ENCODE data around the gene FBXO36. TPM values are rescaled to one million over a fixed set of nuclear protein-coding genes. Genes with fewer than 3 reads are reported as not detected.

The FBXO36 gene
- total and polyA plus RNA-seq, 2 of the 13 experiments (the other 11 are each of a cell fraction or from before 2014, with no cell fraction given), result 2.8 TPM

GRCh38 chr2:229921101-229921891, 1.0 kb upstream of the FBXO36 start (continued):
- TF ChIP-seq, protein P1, sequence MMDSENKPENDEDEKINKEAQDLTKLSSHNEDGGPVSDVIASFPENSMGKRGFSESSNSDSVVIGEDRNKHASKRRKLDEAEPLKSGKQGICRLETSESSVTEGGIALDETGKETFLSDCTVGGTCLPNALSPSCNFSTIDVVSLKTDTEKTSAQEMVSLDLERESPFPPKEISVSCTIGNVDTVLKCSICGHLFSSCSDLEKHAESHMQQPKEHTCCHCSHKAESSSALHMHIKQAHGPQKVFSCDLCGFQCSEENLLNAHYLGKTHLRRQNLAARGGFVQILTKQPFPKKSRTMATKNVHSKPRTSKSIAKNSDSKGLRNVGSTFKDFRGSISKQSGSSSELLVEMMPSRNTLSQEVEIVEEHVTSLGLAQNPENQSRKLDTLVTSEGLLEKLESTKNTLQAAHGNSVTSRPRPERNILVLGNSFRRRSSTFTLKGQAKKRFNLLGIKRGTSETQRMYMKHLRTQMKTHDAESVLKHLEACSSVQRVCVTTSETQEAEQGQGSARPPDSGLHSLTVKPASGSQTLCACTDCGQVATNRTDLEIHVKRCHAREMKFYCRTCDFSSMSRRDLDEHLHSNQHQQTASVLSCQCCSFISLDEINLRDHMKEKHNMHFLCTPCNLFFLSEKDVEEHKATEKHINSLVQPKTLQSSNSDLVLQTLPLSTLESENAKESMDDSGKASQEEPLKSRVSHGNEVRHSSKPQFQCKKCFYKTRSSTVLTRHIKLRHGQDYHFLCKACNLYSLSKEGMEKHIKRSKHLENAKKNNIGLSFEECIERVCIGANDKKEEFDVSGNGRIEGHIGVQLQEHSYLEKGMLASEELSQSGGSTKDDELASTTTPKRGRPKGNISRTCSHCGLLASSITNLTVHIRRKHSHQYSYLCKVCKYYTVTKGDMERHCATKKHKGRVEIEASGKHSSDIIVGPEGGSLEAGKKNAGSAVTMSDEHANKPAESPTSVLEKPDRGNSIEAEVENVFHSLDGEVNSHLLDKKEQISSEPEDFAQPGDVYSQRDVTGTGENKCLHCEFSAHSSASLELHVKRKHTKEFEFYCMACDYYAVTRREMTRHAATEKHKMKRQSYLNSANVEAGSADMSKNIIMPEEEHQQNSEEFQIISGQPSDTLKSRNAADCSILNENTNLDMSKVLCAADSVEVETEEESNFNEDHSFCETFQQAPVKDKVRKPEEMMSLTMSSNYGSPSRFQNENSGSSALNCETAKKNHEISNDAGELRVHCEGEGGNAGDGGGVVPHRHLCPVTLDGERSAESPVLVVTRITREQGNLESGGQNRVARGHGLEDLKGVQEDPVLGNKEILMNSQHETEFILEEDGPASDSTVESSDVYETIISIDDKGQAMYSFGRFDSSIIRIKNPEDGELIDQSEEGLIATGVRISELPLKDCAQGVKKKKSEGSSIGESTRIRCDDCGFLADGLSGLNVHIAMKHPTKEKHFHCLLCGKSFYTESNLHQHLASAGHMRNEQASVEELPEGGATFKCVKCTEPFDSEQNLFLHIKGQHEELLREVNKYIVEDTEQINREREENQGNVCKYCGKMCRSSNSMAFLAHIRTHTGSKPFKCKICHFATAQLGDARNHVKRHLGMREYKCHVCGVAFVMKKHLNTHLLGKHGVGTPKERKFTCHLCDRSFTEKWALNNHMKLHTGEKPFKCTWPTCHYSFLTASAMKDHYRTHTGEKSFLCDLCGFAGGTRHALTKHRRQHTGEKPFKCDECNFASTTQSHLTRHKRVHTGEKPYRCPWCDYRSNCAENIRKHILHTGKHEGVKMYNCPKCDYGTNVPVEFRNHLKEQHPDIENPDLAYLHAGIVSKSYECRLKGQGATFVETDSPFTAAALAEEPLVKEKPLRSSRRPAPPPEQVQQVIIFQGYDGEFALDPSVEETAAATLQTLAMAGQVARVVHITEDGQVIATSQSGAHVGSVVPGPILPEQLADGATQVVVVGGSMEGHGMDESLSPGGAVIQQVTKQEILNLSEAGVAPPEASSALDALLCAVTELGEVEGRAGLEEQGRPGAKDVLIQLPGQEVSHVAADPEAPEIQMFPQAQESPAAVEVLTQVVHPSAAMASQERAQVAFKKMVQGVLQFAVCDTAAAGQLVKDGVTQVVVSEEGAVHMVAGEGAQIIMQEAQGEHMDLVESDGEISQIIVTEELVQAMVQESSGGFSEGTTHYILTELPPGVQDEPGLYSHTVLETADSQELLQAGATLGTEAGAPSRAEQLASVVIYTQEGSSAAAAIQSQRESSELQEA (CRISPR knock-in tag; IDR thresholded peaks at IDR 0.05; ENCODE audit: not compliant biosample characterization), result no peak
- TF ChIP-seq ZNF430 (CRISPR knock-in tag; IDR thresholded peaks at IDR 0.05) (peak; percentile 57; the same call in 1 of the 2 replicates), TOE1 (CRISPR knock-in tag; IDR thresholded peaks at IDR 0.05) (no peak; the same call in 1 of the 2 replicates), ZNF460 (CRISPR knock-in tag; IDR thresholded peaks at IDR 0.05; ENCODE audit: borderline replicate concordance) (no peak; the same call in 1 of the 2 replicates), ZNF101 (CRISPR knock-in tag; IDR thresholded peaks at IDR 0.05; ENCODE audit: borderline replicate concordance, low read depth) (no peak), NFIC (IDR thresholded peaks at IDR 0.05; ENCODE audit: low read length) (no peak), ZNF451 (CRISPR knock-in tag; IDR thresholded peaks at IDR 0.05) (no peak), SCMH1 (CRISPR knock-in tag; IDR thresholded peaks at IDR 0.05; ENCODE audit: borderline replicate concordance) (no peak), EP300 (IDR thresholded peaks at IDR 0.05; ENCODE audit: low read depth in 2 of 2, low read length in 2 of 2) (0 out of 4 replicates have a peak, but pooled peaks of 1 of the 2 experiments have one; percentile 29), EP300 (CRISPR knock-in tag; IDR thresholded peaks at IDR 0.05; ENCODE audit: borderline replicate concordance) (no peak), ZNF44 (CRISPR knock-in tag; IDR thresholded peaks at IDR 0.05) (no peak), HNRNPLL (IDR thresholded peaks at IDR 0.05; ENCODE audit: low read depth, low read length, poor library complexity, severe bottlenecking) (no peak), KMT2B (CRISPR knock-in tag; IDR thresholded peaks at IDR 0.05) (peak; percentile 75), ZNF546 (CRISPR knock-in tag; conservative IDR thresholded peaks at IDR 0.05) (no peak), GRHL1 (CRISPR knock-in tag; conservative IDR thresholded peaks at IDR 0.05) (no peak), ZBTB38 (CRISPR knock-in tag; IDR thresholded peaks at IDR 0.05) (no peak)
- TF ChIP-seq, protein P2, sequence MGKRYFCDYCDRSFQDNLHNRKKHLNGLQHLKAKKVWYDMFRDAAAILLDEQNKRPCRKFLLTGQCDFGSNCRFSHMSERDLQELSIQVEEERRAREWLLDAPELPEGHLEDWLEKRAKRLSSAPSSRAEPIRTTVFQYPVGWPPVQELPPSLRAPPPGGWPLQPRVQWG (CRISPR knock-in tag; IDR thresholded peaks at IDR 0.05; ENCODE audit: borderline replicate concordance, low read depth), result no peak

Data from HepG2 (cell line).